H1 (cell line): Measurements from ENCODE around the gene HOXB5. TPM values are rescaled to one million over a fixed set of nuclear protein-coding genes. Genes with fewer than 3 reads are reported as not detected.

Experiments used
- EZH2 ChIP-seq: fragments of 200-600 bp; sonication (generic); IDR thresholded peaks from 2 replicates; pipeline ENCODE4 v1.7.1; 2012; ENCODE audit warnings: low read depth, mild to moderate bottlenecking, moderate library complexity, low read length, inconsistent platforms; ENCODE audit not compliant: severe bottlenecking
- polyA plus RNA-seq, 7 experiments: library from polyadenylated mRNA; depleted of rRNA in 3 of 7; stranded (reverse) in 5 of 7; unstranded in 2 of 7; fragments of >200 nt in 5 of 7; fragments of 200-250 nt in 2 of 7; gene quantifications; 1 replicate in 5 of 7; 2 replicates in 1 of 7; 4 replicates in 1 of 7; pipeline versions ENCODE4 v1.2.1 to v1.2.3, GENCODE V29; 2011 to 2013; ENCODE audit warnings: missing spikeins in 2 of 7, mixed read lengths in 2 of 7
- total RNA-seq: library from RNA; stranded (reverse); fragmentation: NEBNext Ultra II Directional; extraction: Animal tissue kit (Norgen Biotek cat#: 25700); gene quantifications from 2 replicates; pipeline ENCODE4 v1.2.1, GENCODE V29; 2021

The HOXB5 gene
- total and polyA plus RNA-seq, 2 of the 8 experiments (the other 6 are each of a cell fraction or from before 2014, with no cell fraction given), result not detected

- peak; percentile 75 for TF ChIP-seq EZH2
Measured at GRCh38 chr17:48596000-48596734, 2.6 kb upstream of the HOXB5 start (continued).
